Measurements from ENCODE around the gene NDEL1.
"Not testable (repeated sequence)": the region's sequence is repeated elsewhere in the genome, so short reads cannot be mapped to it uniquely, and the experiment has no call there.

The NDEL1 gene

GRCh38 chr17:8435245-8436168 is at the start of gene NDEL1:
Gene NDEL1, plus strand, starts transcription at chr17:8435884. Its CDS starts 8,388 bp downstream, at chr17:8444272.
- peak; percentile 100 for DNase-seq

- DNase-seq: no peak
Observed at GRCh38 chr17:8386841-8387240, 48.8 kb upstream of the NDEL1 start.

- no peak for DNase-seq
Observed at GRCh38 chr17:8387914-8388651, 47.6 kb upstream of the NDEL1 start.

- no peak for DNase-seq
Observed at GRCh38 chr17:8391711-8392110, 44.0 kb upstream of the NDEL1 start.

- DNase-seq: no peak
Observed at GRCh38 chr17:8392274-8392673, 43.4 kb upstream of the NDEL1 start.

- no peak for DNase-seq
Observed at GRCh38 chr17:8392674-8393469, 42.8 kb upstream of the NDEL1 start.

GRCh38 chr17:8393470-8394231 is 42.0 kb upstream of the NDEL1 start:
- DNase-seq: peak; percentile 58

- DNase-seq: not testable (repeated sequence)
Observed at GRCh38 chr17:8394497-8394896, 41.2 kb upstream of the NDEL1 start.

- DNase-seq: no peak
Observed at GRCh38 chr17:8397636-8398035, 38.0 kb upstream of the NDEL1 start, which contains the start of gene RNF222. Gene RNF222, minus strand, starts transcription at chr17:8397827. Its CDS starts 4,366 bp downstream, at chr17:8393461.

- DNase-seq: no peak
Observed at GRCh38 chr17:8398980-8399379, 36.7 kb upstream of the NDEL1 start.

GRCh38 chr17:8401107-8401506 is 34.6 kb upstream of the NDEL1 start:
- DNase-seq: no peak

GRCh38 chr17:8402921-8403536 is 32.7 kb upstream of the NDEL1 start:
- DNase-seq: no peak

- no peak for DNase-seq
Observed at GRCh38 chr17:8405499-8406016, 30.1 kb upstream of the NDEL1 start.

- DNase-seq: no peak
Observed at GRCh38 chr17:8406174-8406573, 29.5 kb upstream of the NDEL1 start.

GRCh38 chr17:8408371-8408770 is 27.3 kb upstream of the NDEL1 start:
- DNase-seq: no peak

GRCh38 chr17:8409966-8410882 is 25.5 kb upstream of the NDEL1 start:
- peak; percentile 88 for DNase-seq

GRCh38 chr17:8410883-8411238 is 24.8 kb upstream of the NDEL1 start:
- no peak for DNase-seq

GRCh38 chr17:8412089-8412488 is 23.6 kb upstream of the NDEL1 start:
- DNase-seq: no peak

- no peak for DNase-seq
Observed at GRCh38 chr17:8413328-8413727, 22.4 kb upstream of the NDEL1 start.

- DNase-seq: no peak
Observed at GRCh38 chr17:8413938-8414337, 21.7 kb upstream of the NDEL1 start.

Data from CD4-positive, alpha-beta T cell treated with Interleukin-6 for 4 hours (primary cell).